GM10248 (cell line): ENCODE data around the gene ARHGAP40.

ENCODE experiments used
- CTCF ChIA-PET: fragments of 300-600 bp; sonication (Branson Sonifier 250); formaldehyde crosslinking; extraction: SDS; loops from one replicate; lab custom pipeline; 2021; ENCODE audit warnings: antibody characterized with exemption; lab: Yijun Ruan, JAX
- POLR2A ChIA-PET: fragments of 350-650 bp; sonication (Branson Sonifier 250); formaldehyde crosslinking; extraction: SDS; loops from one replicate; lab custom pipeline; 2020; ENCODE audit warnings: antibody characterized with exemption; lab: Yijun Ruan, JAX
- DNase-seq: peaks from one replicate; pipeline ENCODE4 v3.0.0; 2012; ENCODE audit errors: extremely low spot score
- CTCF ChIP-seq: IDR thresholded peaks from 2 replicates; pipeline ENCODE4 v1.5.1; 2012; ENCODE audit warnings: mild to moderate bottlenecking, low read depth; ENCODE audit errors: extremely low read depth, missing control alignments, control extremely low read depth

ARHGAP40 gene

GRCh38 chr20:38563802-38564431, 37.7 kb upstream of the ARHGAP40 start:
- ChIA-PET CTCF (no interaction called here), POLR2A (no interaction called here)

GRCh38 chr20:38564680-38565079, 36.9 kb upstream of the ARHGAP40 start:
- TF ChIP-seq CTCF, result no peak
- CTCF ChIA-PET, result no interaction called here

More at GRCh38 chr20:38563802-38564431, 37.7 kb upstream of the ARHGAP40 start:
- TF ChIP-seq CTCF, result no peak
- DNase-seq, result no peak

GRCh38 chr20:38566036-38566598, 35.5 kb upstream of the ARHGAP40 start:
- no peak for DNase-seq

More at GRCh38 chr20:38564680-38565079, 36.9 kb upstream of the ARHGAP40 start:
- no peak for DNase-seq
- POLR2A ChIA-PET, result no interaction called here

GRCh38 chr20:38569747-38570525, 31.7 kb upstream of the ARHGAP40 start:
- no peak for TF ChIP-seq CTCF
- ChIA-PET POLR2A (no interaction called here), CTCF (interaction anchor here (0.8 to 1.6 kb wide), 5 partner anchors 10 to 124 kb away, joined by 3 to 6 read pairs (median 3); no protein-coding TSS in a partner anchor)
- DNase-seq, result no peak

More at GRCh38 chr20:38566036-38566598, 35.5 kb upstream of the ARHGAP40 start:
- POLR2A ChIA-PET, result no interaction called here
- TF ChIP-seq CTCF, result no peak
- CTCF ChIA-PET, result no interaction called here

- ChIA-PET POLR2A (no interaction called here), CTCF (no interaction called here)
- TF ChIP-seq CTCF, result no peak
- DNase-seq, result no peak
These were observed 28.2 kb upstream of the ARHGAP40 start for GRCh38 chr20:38573413-38573812.

- DNase-seq, result no peak
- POLR2A ChIA-PET, result no interaction called here
- no peak for TF ChIP-seq CTCF
- CTCF ChIA-PET, result no interaction called here
These were observed 22.2 kb upstream of the ARHGAP40 start for GRCh38 chr20:38579219-38579910.
